Ovary (tissue), 9 donors: ENCODE data around the gene TRIL. TPM values are rescaled to one million over a fixed set of nuclear protein-coding genes. Genes with fewer than 3 reads are reported as not detected.

Source experiments
- DNase-seq, 5 donors: peaks; one replicate each; pipeline ENCODE4 v3.0.0-alpha.2; 2019 to 2020
- H3K27ac ChIP-seq, 2 donors: fragments of 200-600 bp; one replicate each; pipeline versions ENCODE4 v1.5.1 to v1.8.0; 2019 to 2022
- H3K27me3 ChIP-seq: fragments of 200-600 bp; one replicate; pipeline ENCODE4 v1.8.0; 2022
- H3K36me3 ChIP-seq: fragments of 200-600 bp; sonication (generic); one replicate; pipeline ENCODE4 v1.5.1; 2019
- H3K4me1 ChIP-seq: one replicate; pipeline ENCODE4 v1.8.1; 2013; ENCODE audit warnings: mild to moderate bottlenecking, moderate library complexity; ENCODE audit not compliant: insufficient read depth
- H3K4me3 ChIP-seq: fragments of 200-600 bp; sonication (generic); one replicate; pipeline ENCODE4 v1.5.1; 2017
- H3K9me3 ChIP-seq, 2 donors: fragments of 200-600 bp in 1 of 2; sonication (generic) in 1 of 2; one replicate each; pipeline versions ENCODE4 v1.5.1 to v1.8.1; 2013 to 2019; ENCODE audit warnings: mild to moderate bottlenecking in 1 of 2, moderate library complexity in 1 of 2
- EP300 ChIP-seq: sonication (generic); formaldehyde crosslinking; IDR thresholded peaks from one replicate; pipeline ENCODE4 v1.6.1; 2017; ENCODE audit warnings: antibody characterized with exemption
- POLR2A ChIP-seq: fragments of 450-650 bp; IDR thresholded peaks from one replicate; pipeline ENCODE4 v1.6.1; 2017; ENCODE audit warnings: antibody characterized with exemption, mild to moderate bottlenecking, moderate library complexity
- WGBS, 3 donors: extraction: QIAGEN DNeasy Blood & Tissue Kit in 1 of 3; methylation state at CpG; one replicate each; pipeline versions ENCODE4 v1.1.5 to v1.1.7; 2013 to 2017; 5-methylcytosine and 5-hydroxymethylcytosine counted together
- intact Hi-C, 4 donors: fragments of 100-400 bp; cut with DNase I; formaldehyde crosslinking; loops; one replicate each; pipeline versions ENCODE4 v1.11.0 to v1.15.1; 2022 to 2023
- polyA plus RNA-seq, 2 donors: library from polyadenylated mRNA; stranded (reverse); fragments of 200-250 nt in 1 of 2; fragments of 350-450 nt in 1 of 2; fragmentation: Illumina TruSeq in 1 of 2; extraction: RNeasy Lipid Tissue Mini Kit (QIAGEN cat#74804) in 1 of 2; gene quantifications; one replicate each; pipeline ENCODE4 v1.2.3, GENCODE V29; 2013 to 2014
- total RNA-seq, 7 donors: library from RNA; depleted of rRNA in 2 of 7; stranded (reverse); fragments of >200 nt in 2 of 7; fragmentation: NEBNext Ultra II Directional in 3 of 7; extraction: Animal tissue kit (Norgen Biotek cat#: 25700) in 3 of 7; gene quantifications; one replicate each; pipeline versions ENCODE4 v1.1.0 to v1.2.4, GENCODE V29; 2016 to 2023
- TF ChIP-seq, protein P1 (sequence below), 3 donors: fragments of 450-650 bp in 2 of 3; fragments of 200-600 bp in 1 of 3; IDR thresholded peaks; one replicate each; pipeline versions ENCODE4 v1.5.1 to v1.8.0; 2016 to 2022; ENCODE audit warnings: antibody characterized with exemption in 3 of 3, mild to moderate bottlenecking in 1 of 3
- donor health status: DM: no; HTN: no; CAD: no; lungs with moderate emphysema.
- donor health status: DM: no; HTN: no; CAD: no.
- donor health status: Bipolar disorder and iron deficiency.
- donor health status: DM: yes; HTN: yes; CAD: no.
- donor health status: DM: no; HTN: no; CAD: no.
- donor health status: DM: yes; HTN: yes; CAD: no.

Gene TRIL
- total and polyA plus RNA-seq, 9 donors = 1.4 to 7.4 (median 3.2) TPM

DNA sequence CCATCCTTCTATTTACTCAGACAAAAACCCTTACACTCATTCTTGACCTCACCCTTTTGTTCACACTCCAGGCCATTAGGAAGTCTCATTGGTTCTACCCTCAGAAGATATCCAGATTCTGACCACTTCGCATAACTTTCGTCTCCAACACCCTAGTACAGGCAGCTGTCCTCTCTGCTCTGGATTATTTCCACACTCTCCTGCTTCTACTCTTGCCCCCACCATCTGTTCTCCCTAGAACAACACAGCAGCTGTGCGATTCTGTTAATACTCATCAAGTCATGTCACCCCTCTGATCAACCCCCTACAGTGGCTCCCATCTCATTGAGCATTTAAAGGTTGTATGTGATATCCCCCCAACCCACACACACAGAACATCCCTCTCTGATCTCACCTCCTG is 15.5 kb upstream of the TRIL start:
- Histone ChIP-seq H3K27ac (no peak overlapping the region), H3K4me3 (no peak overlapping the region), H3K9me3 (no peaks in the 10 kb centered on the region), H3K4me1 (no peaks in the 10 kb centered on the region), H3K27me3 (no peaks in the 10 kb centered on the region), H3K36me3 (no peaks in the 10 kb centered on the region)
- no peak for DNase-seq
- WGBS, 3 donors = 93 to 98% (median 95%) methylated on average over 3 of the region's 3 CpGs
- intact Hi-C loops = no loop called here
- TF ChIP-seq, protein P1, sequence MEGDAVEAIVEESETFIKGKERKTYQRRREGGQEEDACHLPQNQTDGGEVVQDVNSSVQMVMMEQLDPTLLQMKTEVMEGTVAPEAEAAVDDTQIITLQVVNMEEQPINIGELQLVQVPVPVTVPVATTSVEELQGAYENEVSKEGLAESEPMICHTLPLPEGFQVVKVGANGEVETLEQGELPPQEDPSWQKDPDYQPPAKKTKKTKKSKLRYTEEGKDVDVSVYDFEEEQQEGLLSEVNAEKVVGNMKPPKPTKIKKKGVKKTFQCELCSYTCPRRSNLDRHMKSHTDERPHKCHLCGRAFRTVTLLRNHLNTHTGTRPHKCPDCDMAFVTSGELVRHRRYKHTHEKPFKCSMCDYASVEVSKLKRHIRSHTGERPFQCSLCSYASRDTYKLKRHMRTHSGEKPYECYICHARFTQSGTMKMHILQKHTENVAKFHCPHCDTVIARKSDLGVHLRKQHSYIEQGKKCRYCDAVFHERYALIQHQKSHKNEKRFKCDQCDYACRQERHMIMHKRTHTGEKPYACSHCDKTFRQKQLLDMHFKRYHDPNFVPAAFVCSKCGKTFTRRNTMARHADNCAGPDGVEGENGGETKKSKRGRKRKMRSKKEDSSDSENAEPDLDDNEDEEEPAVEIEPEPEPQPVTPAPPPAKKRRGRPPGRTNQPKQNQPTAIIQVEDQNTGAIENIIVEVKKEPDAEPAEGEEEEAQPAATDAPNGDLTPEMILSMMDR (IDR thresholded peaks at IDR 0.05) = no peak
- TF ChIP-seq POLR2A (no peak), EP300 (no peak)

DNA sequence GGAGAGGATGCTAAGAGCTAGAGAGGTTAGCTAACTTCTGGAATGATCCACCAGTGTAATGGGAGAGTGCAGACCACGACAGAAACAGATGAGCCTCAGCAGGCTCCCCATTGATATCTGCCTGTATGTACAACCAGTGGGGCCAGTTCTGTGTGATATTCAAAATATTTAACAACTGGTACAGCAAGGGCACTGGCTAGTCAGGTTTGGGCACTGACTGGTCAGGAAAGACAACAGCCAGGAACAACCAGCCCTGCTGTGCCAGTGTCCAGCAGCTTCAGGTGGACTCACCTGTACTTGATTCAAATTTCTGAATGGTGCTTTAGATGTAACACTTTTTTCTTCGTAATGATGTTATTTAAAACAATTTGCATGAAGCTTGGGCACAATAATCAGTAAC is 5.9 kb upstream of the TRIL start:
- Histone ChIP-seq H3K27me3 (no peaks in the 10 kb centered on the region), H3K9me3 (no peaks in the 10 kb centered on the region), H3K27ac (no peak overlapping the region), H3K4me3 (no peak overlapping the region), H3K36me3 (no peaks in the 10 kb centered on the region), H3K4me1 (no peaks in the 10 kb centered on the region)
- TF ChIP-seq POLR2A = no peak
- TF ChIP-seq, protein P1 (IDR thresholded peaks at IDR 0.05) = no peak
- TF ChIP-seq EP300 = no peak
- intact Hi-C loops = no loop called here
- WGBS, 3 donors = 74 to 76% (median 74%) methylated on average over 2 of the region's 2 CpGs
- DNase-seq = no peak

- H3K4me1 ChIP-seq = peaks cover 3% of the 10 kb centered on the region
- H3K4me3 ChIP-seq = no peak overlapping the region
- TF ChIP-seq, protein P1 (IDR thresholded peaks at IDR 0.05) = no peak
- no peak for TF ChIP-seq EP300
- no peak for TF ChIP-seq POLR2A
- H3K36me3 ChIP-seq = no peaks in the 10 kb centered on the region
- H3K9me3 ChIP-seq = no peaks in the 10 kb centered on the region
- no peak overlapping the region for H3K27ac ChIP-seq
- intact Hi-C loops = no loop called here
- 82 to 92% (median 86%) methylated on average over 5 of the region's 5 CpGs for WGBS, 3 donors
- DNase-seq = no peak
- no peaks in the 10 kb centered on the region for H3K27me3 ChIP-seq
Observed at GRCh38 chr7:28961972-28962371, 3.8 kb upstream of the TRIL start.

DNA sequence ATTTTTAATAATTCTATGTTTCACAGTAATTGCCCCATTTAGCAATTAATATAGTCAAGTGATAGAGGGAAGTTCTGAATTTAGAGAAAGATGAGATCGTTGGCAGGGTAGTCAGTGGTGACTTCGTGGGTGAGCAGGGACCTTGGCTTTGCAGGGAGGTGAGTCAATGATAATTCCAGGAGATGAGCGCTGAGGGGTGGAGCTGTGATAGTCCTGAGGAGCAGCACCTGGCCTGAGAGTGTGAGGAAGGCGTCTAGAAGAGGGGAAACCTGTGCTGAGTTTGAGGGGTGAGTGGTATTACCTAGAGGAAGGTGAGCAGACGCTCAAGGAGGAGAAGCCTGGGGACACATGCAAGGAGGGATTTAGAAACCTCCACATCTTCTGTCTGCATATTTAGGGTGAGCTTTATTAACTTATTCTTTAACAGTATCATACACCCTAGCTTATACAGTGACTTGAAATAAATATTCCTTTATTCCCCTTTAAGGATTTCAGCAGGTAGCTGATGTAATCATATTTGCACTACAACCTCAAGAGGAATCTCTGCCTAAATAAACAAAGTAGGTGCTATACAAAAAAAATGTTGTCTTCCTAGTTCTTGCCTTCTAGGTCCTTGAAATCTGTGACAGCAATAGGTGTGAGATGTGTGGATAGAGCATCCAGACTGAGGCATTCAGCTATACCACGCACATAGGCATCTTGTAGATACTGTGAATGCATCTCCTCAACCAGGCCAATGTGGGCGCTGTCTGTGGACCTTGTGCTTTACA is 2.1 kb upstream of the TRIL start:
- intact Hi-C loops = no loop called here
- no peak overlapping the region for H3K4me3 ChIP-seq
- peaks cover 14% of the 10 kb centered on the region for H3K4me1 ChIP-seq
- TF ChIP-seq, protein P1 (IDR thresholded peaks at IDR 0.05) = no peak
- TF ChIP-seq EP300 = no peak
- TF ChIP-seq POLR2A = no peak
- DNase-seq = no peak
- no peak overlapping the region for H3K27ac ChIP-seq
- H3K27me3 ChIP-seq = no peaks in the 10 kb centered on the region
- WGBS, 3 donors = 87 to 89% (median 87%) methylated on average over 7 of the region's 7 CpGs
- no peaks in the 10 kb centered on the region for H3K9me3 ChIP-seq
- H3K36me3 ChIP-seq = no peaks in the 10 kb centered on the region
